ENCODE measurements around the gene DNAJC11. TPM values are rescaled to one million over a fixed set of nuclear protein-coding genes. Genes with fewer than 3 reads are reported as not detected.

DNAJC11 gene, protein sequence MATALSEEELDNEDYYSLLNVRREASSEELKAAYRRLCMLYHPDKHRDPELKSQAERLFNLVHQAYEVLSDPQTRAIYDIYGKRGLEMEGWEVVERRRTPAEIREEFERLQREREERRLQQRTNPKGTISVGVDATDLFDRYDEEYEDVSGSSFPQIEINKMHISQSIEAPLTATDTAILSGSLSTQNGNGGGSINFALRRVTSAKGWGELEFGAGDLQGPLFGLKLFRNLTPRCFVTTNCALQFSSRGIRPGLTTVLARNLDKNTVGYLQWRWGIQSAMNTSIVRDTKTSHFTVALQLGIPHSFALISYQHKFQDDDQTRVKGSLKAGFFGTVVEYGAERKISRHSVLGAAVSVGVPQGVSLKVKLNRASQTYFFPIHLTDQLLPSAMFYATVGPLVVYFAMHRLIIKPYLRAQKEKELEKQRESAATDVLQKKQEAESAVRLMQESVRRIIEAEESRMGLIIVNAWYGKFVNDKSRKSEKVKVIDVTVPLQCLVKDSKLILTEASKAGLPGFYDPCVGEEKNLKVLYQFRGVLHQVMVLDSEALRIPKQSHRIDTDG
- total RNA-seq (2022; extraction: Qiagen RNA extraction): 32.3 to 38.6 TPM (median 34.8 TPM) in 5 replicates

DNA sequence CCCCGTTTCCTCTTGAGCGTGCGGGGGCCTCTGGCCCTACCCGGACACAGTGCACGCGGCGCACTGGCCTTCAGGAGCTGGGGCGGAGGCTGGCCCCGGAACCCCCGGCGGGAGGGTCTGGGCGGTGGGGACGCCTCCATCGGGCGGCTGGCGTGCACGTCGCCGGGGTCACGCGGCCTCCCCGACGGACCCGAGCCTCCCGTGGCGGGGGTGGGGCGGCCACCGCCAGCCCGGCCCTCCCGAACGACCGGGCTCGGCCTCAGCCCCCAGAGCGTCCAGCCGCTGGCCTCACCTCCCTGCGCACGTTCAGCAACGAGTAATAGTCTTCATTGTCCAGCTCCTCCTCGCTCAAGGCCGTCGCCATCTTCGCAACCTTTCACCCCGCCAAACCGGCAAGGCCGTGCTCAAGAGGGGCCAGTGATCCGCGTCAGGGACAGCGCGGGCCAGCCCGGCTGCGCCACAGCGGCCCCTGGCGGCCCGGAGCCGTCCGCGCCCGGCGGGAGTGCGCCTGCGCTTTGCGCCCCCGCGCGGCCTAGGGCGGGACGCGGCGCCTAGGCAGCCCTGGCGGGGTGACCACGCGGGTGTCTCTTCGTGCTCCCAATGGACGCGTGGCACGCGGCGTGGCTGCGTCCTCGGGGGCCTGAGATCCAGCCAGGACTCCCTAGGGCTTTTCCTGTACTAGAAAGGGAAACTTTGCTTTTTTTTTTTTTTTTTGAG, at the start of gene DNAJC11:
Gene DNAJC11 (minus strand): TSS at position 380 of the 717 bp plus-strand sequence. CDS start 16 bp downstream, at position 364.

DNA sequence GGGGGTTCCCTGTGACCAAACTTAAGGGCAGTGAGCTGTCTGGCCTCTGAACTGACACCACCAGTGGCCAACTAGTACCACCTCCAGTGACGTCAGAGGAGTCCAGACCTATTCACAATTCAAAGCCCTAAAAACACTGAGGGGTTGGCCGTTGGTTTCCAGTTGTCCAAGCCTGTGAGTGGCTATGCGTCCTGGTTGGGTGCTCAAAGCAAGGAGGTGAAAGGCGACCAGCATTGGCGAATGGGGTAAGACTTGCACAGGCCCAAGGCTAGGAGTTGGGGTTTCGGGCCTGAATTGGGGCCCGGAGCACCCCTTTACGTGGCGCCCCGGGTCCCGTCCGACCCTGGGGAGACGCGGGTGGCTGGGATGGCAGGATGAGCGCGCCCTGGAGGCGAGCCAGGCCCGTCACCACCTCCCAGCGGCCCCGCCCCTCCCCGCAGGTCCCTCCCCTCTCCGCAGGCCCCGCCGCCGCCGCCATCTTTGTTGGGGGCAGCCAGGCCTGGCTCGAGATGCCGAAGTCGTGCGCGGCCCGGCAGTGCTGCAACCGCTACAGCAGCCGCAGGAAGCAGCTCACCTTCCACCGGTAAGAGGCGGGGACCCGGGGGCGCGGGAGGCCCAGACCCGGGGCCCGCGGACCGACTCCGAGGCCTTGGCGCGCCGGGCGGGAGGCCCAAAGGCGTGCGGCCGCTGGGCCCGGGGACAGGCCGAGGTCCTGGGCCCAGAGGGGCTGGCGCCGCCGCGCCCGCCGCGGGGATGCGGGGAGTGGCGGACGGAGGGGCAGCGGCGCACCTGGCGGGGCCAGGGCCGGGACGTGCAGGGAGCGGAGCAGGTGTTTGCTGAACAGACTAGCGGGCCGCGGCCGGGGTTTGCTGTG, 76.7 kb downstream of the DNAJC11 start, which contains the start of gene THAP3:
Gene THAP3 (plus strand): TSS at position 159 of the 874 bp plus-strand sequence. CDS start 351 bp downstream, at position 510.

DNA sequence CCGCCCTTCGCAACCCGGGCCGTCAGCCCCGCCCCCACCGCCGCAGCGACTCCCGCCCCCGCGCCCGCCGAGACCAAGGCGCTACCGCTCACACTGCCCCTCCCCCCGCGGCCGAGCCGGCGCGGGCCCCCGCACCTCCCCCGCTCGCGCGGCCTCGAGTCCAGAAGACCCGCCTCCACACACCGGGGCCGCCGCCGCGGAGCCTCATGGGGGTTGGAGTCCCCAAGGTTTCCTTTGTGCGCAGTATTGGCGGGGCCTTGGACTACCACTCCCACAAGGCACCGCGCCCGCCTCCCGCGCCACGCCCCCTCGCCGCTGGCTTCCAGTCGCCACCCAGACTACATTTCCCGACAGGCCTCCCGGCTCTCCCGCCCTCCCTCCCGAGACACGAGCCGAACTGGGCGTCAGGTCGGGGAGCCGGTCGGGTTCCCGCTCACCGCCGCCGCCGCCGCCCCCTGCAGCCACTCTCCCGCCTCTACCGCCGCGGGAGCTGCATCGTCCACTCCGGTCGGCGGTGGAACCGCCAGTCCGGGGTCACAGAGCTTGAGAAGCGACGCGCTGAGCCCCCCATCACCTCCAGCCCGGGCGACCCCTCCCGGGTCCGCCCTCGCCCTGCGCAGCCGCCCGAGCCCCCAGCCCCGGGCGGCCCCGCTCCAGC, 88.1 kb downstream of the DNAJC11 start, which contains the start of gene PHF13:
Gene PHF13 (plus strand): TSS at position 371 of the 658 bp plus-strand sequence. CDS start 336 bp downstream, outside the sequence.

DNA sequence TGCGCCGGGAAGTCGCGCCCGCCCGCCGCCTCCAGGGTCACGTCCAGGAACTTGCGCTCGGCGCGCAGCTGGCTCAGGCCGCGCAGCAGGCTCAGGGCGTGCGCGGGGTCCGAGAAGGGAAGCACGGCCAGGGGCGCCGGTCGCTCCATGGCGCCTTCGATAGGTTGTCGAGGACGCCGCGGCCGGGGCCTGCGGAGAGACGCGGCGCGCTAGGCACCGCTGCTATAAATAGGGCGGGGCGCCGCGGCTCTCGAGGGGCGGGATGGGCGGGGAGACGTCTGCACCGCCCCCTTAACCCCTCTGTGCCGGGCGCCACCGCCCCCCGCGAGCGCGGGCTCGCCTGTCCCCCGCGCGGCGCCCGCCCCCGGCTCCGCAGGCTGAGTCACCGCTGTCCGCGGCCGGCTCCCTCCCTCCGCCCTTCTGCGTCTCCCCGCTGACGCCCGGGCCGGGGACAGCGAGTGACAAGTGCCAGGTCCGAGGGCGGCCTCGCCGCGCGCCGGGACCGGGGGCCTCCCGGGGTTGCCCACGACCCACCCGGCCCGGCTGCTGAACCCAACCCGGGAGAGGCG, 98.9 kb downstream of the DNAJC11 start, which contains the start of gene KLHL21:
Gene KLHL21 (minus strand): TSS at position 201 of the 569 bp plus-strand sequence. CDS start 52 bp downstream, at position 149.

Other genes with a start within 250 kb of the DNAJC11 start
- gene TNFRSF25, start 235.6 kb downstream of the DNAJC11 start, total RNA-seq (2022; extraction: Qiagen RNA extraction): 2.4 to 3.9 TPM (median 3.5 TPM) in 5 replicates
- gene PLEKHG5, start 210.1 kb downstream of the DNAJC11 start, total RNA-seq (2022; extraction: Qiagen RNA extraction): 2.4 to 4.5 TPM (median 3.2 TPM) in 5 replicates
- 3.4 to 4.8 TPM (median 3.9 TPM) in 5 replicates for gene NOL9, start 147.3 kb downstream of the DNAJC11 start, total RNA-seq (2022; extraction: Qiagen RNA extraction)
- not detected in 5 replicates for gene TAS1R1, start 146.5 kb downstream of the DNAJC11 start, total RNA-seq (2022; extraction: Qiagen RNA extraction)
- 8.5 to 16.2 TPM (median 14.0 TPM) in 5 replicates for gene ZBTB48, start 121.8 kb downstream of the DNAJC11 start, total RNA-seq (2022; extraction: Qiagen RNA extraction)
- 17.3 to 35.2 TPM (median 27.0 TPM) in 5 replicates for gene KLHL21, start 98.9 kb downstream of the DNAJC11 start, total RNA-seq (2022; extraction: Qiagen RNA extraction)
- gene PHF13, start 88.1 kb downstream of the DNAJC11 start, total RNA-seq (2022; extraction: Qiagen RNA extraction): 8.0 to 10.4 TPM (median 9.8 TPM) in 5 replicates
- gene THAP3, start 76.9 kb downstream of the DNAJC11 start, total RNA-seq (2022; extraction: Qiagen RNA extraction): 15.0 to 18.6 TPM (median 17.9 TPM) in 5 replicates
- 61.2 to 73.5 TPM (median 64.1 TPM) in 5 replicates for gene CAMTA1, start 83.6 kb upstream of the DNAJC11 start, total RNA-seq (2022; extraction: Qiagen RNA extraction)